HepG2 (cell line): ENCODE data around the gene ANKRD11. TPM values are rescaled to one million over a fixed set of nuclear protein-coding genes. Genes with fewer than 3 reads are reported as not detected.

Source experiments
- AGO2 ChIP-seq: fragments of 200-400 bp; formaldehyde crosslinking; optimal IDR thresholded peaks from 2 replicates; pipeline ENCODE3; 2017; ENCODE audit warnings: mild to moderate bottlenecking, low read depth, low read length, moderate library complexity
- CHD4 ChIP-seq: fragments of 200-600 bp; sonication (generic); IDR thresholded peaks from 2 replicates; pipeline ENCODE4 v1.7.0; 2017; ENCODE audit warnings: mild to moderate bottlenecking, low read length, borderline replicate concordance
- HDAC6 ChIP-seq: fragments of 200-600 bp; sonication (generic); IDR thresholded peaks from 2 replicates; pipeline ENCODE4 v1.7.0; 2017; ENCODE audit warnings: mild to moderate bottlenecking, antibody characterized with exemption, low read length, low read depth
- MAF1 ChIP-seq: sonication (generic); formaldehyde crosslinking; IDR thresholded peaks from 2 replicates; pipeline ENCODE4 v1.5.0; 2020; ENCODE audit warnings: missing genetic modification reagents, borderline replicate concordance
- MTA1 ChIP-seq: sonication (generic); formaldehyde crosslinking; IDR thresholded peaks from 2 replicates; pipeline ENCODE4 v1.4.0; 2020; ENCODE audit warnings: missing genetic modification reagents, mild to moderate bottlenecking, borderline replicate concordance
- NFE2L2 ChIP-seq: fragments of 150-350 bp; IDR thresholded peaks from 2 replicates; pipeline ENCODE4 v1.6.1; 2014; ENCODE audit warnings: low read length
- POLR2AphosphoS5 ChIP-seq: IDR thresholded peaks from 2 replicates; pipeline ENCODE4 v1.6.1; 2012; ENCODE audit warnings: low read depth, low read length
- ZBTB4 ChIP-seq: sonication (generic); formaldehyde crosslinking; IDR thresholded peaks from 2 replicates; pipeline ENCODE4 v1.4.0; 2020; ENCODE audit warnings: missing genetic modification reagents, mild to moderate bottlenecking, borderline replicate concordance
- ZNF766 ChIP-seq: sonication (generic); formaldehyde crosslinking; IDR thresholded peaks from 2 replicates; pipeline ENCODE4 v1.5.0; 2020; ENCODE audit warnings: missing genetic modification reagents, borderline replicate concordance
- polyA plus RNA-seq, 8 experiments: library from polyadenylated mRNA; depleted of rRNA in 3 of 8; stranded (reverse) in 7 of 8; unstranded in 1 of 8; fragments of >200 nt; fragmentation: Illumina TruSeq in 4 of 8; extraction: Trizol in 4 of 8; gene quantifications; 2 replicates each; pipeline versions ENCODE4 v1.2.1 to v1.2.3, GENCODE V29; 2011 to 2016; ENCODE audit warnings: low read depth in 4 of 8, missing spikeins in 1 of 8, mixed read lengths in 1 of 8; ENCODE audit not compliant: insufficient read depth in 1 of 8
- total RNA-seq, 5 experiments: library from RNA; depleted of rRNA; stranded (reverse); fragments of >200 nt; fragmentation: Illumina TruSeq; extraction: Trizol; gene quantifications; 2 replicates each; pipeline ENCODE4 v1.2.3, GENCODE V29; 2016; ENCODE audit warnings: low read depth in 1 of 5
- TF ChIP-seq, protein P1 (sequence below): sonication (generic); formaldehyde crosslinking; IDR thresholded peaks from 2 replicates; pipeline ENCODE4 v1.5.0; 2020; ENCODE audit warnings: missing genetic modification reagents
- TF ChIP-seq, protein P2 (sequence below): sonication (generic); formaldehyde crosslinking; IDR thresholded peaks from 2 replicates; pipeline ENCODE4 v1.5.1; 2020; ENCODE audit warnings: missing genetic modification reagents, mild to moderate bottlenecking, borderline replicate concordance
- TF ChIP-seq, protein P3 (sequence below): sonication (generic); formaldehyde crosslinking; IDR thresholded peaks from 2 replicates; pipeline ENCODE4 v1.4.0; 2020; ENCODE audit warnings: missing genetic modification reagents, borderline replicate concordance
- TF ChIP-seq, protein P4 (sequence below): sonication (generic); formaldehyde crosslinking; IDR thresholded peaks from 2 replicates; pipeline ENCODE4 v1.9.0; 2021; ENCODE audit warnings: missing genetic modification reagents, mild to moderate bottlenecking, borderline replicate concordance

The ANKRD11 gene
- total and polyA plus RNA-seq, 2 of the 13 experiments (the other 11 are each of a cell fraction or from before 2014, with no cell fraction given) = 21.4 to 38.4 TPM

DNA sequence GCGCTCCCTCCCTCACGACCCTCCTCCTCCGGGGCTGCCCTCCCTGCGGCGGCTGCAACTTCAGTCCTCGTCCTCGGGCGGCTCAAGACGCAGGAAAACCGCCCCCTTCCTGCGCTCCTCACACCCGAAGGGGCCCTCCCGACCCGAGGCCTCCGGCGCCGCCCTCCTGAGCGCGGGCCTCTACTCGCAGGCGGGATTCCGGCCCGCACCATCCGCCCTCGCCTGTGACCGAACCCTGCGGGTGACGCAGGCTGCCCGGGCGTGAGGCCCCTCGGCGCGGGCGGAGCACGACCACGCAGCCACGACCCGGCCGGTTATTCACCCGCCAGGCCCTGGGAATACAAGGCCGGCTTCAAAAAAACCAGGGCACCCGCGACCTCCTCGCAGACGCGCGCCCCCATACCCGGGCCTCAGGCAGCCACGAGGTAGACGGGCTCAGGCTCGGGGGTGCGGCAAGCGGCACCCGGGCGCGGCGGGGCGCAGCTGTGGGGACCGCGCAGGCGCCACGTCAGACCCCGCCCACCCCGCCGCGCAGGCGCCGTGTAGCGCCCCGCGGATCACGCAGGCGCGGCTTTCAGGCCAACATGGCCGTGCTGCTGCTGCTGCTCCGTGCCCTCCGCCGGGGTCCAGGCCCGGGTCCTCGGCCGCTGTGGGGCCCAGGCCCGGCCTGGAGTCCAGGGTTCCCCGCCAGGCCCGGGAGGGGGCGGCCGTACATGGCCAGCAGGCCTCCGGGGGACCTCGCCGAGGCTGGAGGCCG lies 17.7 kb upstream of the ANKRD11 start, which contains the start of gene SPG7 (continued):
- TF ChIP-seq ZBTB4 (CRISPR knock-in tag) (peak; percentile 48; the same call in 1 of the 2 replicates), MAF1 (CRISPR knock-in tag) (peak; percentile 79), MTA1 (peak; percentile 60; the same call in 1 of the 2 replicates), CHD4 (no peak), NFE2L2 (no peak), ZNF766 (CRISPR knock-in tag) (peak; percentile 65; the same call in 1 of the 2 replicates), POLR2AphosphoS5 (peak; percentile 88), HDAC6 (no peak), AGO2 (peak; percentile 83)
- TF ChIP-seq, protein P1, sequence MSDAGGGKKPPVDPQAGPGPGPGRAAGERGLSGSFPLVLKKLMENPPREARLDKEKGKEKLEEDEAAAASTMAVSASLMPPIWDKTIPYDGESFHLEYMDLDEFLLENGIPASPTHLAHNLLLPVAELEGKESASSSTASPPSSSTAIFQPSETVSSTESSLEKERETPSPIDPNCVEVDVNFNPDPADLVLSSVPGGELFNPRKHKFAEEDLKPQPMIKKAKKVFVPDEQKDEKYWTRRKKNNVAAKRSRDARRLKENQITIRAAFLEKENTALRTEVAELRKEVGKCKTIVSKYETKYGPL (CRISPR knock-in tag) = peak; percentile 75; the same call in 1 of the 2 replicates
- TF ChIP-seq, protein P2, sequence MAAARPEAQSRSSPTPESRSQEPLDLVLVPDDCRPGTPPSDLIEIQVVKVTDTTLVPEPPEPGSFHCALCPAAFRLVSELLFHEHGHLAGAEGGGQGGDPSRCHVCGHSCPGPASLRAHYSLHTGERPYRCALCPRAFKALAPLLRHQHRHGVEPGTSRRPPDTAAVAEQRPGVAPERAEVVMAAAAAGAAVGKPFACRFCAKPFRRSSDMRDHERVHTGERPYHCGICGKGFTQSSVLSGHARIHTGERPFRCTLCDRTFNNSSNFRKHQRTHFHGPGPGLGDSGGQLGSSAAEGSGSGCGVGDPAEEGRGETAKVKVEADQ (CRISPR knock-in tag) = peak; percentile 84; the same call in 1 of the 2 replicates
- TF ChIP-seq, protein P3, sequence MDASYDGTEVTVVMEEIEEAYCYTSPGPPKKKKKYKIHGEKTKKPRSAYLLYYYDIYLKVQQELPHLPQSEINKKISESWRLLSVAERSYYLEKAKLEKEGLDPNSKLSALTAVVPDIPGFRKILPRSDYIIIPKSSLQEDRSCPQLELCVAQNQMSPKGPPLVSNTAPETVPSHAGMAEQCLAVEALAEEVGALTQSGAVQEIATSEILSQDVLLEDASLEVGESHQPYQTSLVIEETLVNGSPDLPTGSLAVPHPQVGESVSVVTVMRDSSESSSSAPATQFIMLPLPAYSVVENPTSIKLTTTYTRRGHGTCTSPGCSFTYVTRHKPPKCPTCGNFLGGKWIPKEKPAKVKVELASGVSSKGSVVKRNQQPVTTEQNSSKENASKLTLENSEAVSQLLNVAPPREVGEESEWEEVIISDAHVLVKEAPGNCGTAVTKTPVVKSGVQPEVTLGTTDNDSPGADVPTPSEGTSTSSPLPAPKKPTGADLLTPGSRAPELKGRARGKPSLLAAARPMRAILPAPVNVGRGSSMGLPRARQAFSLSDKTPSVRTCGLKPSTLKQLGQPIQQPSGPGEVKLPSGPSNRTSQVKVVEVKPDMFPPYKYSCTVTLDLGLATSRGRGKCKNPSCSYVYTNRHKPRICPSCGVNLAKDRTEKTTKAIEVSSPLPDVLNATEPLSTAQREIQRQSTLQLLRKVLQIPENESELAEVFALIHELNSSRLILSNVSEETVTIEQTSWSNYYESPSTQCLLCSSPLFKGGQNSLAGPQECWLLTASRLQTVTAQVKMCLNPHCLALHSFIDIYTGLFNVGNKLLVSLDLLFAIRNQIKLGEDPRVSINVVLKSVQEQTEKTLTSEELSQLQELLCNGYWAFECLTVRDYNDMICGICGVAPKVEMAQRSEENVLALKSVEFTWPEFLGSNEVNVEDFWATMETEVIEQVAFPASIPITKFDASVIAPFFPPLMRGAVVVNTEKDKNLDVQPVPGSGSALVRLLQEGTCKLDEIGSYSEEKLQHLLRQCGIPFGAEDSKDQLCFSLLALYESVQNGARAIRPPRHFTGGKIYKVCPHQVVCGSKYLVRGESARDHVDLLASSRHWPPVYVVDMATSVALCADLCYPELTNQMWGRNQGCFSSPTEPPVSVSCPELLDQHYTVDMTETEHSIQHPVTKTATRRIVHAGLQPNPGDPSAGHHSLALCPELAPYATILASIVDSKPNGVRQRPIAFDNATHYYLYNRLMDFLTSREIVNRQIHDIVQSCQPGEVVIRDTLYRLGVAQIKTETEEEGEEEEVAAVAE (CRISPR knock-in tag) = no peak; the same call in none of the 2 replicates
- TF ChIP-seq, protein P4, sequence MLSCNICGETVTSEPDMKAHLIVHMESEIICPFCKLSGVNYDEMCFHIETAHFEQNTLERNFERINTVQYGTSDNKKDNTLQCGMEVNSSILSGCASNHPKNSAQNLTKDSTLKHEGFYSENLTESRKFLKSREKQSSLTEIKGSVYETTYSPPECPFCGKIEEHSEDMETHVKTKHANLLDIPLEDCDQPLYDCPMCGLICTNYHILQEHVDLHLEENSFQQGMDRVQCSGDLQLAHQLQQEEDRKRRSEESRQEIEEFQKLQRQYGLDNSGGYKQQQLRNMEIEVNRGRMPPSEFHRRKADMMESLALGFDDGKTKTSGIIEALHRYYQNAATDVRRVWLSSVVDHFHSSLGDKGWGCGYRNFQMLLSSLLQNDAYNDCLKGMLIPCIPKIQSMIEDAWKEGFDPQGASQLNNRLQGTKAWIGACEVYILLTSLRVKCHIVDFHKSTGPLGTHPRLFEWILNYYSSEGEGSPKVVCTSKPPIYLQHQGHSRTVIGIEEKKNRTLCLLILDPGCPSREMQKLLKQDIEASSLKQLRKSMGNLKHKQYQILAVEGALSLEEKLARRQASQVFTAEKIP (CRISPR knock-in tag) = no peak
